PC-3 (cell line): ENCODE results near the gene FGF23.

Source experiments
- CTCF ChIP-seq: fragments of 300-600 bp; sonication (generic); conservative IDR thresholded peaks from 2 replicates; pipeline ENCODE4 v1.5.1; 2017; ENCODE audit warnings: antibody characterized with exemption, low read depth, mild to moderate bottlenecking, low read length
- EZH2 ChIP-seq: fragments of 300-600 bp; sonication (generic); IDR thresholded peaks from one replicate; pipeline ENCODE4 v1.6.1; 2017; ENCODE audit warnings: antibody characterized with exemption, mild to moderate bottlenecking, low read length; ENCODE audit not compliant: unreplicated experiment

- TF ChIP-seq CTCF (no peak), EZH2 (no peak)
These were observed 48.3 kb downstream of the FGF23 start for GRCh38 chr12:4331221-4331620.
